HepG2 (cell line): ENCODE data around the gene VKORC1L1. TPM values are rescaled to one million over a fixed set of nuclear protein-coding genes. Genes with fewer than 3 reads are reported as not detected.

Source experiments
- ATRX ChIP-seq: sonication (generic); formaldehyde crosslinking; IDR thresholded peaks from 2 replicates; pipeline ENCODE4 v1.4.0; 2020; ENCODE audit warnings: missing genetic modification reagents, borderline replicate concordance
- ESRRA ChIP-seq: sonication (generic); formaldehyde crosslinking; IDR thresholded peaks from 2 replicates; pipeline ENCODE4 v1.5.1; 2020; ENCODE audit warnings: mild to moderate bottlenecking, low read depth, missing genetic modification reagents
- ETV6 ChIP-seq: sonication (generic); formaldehyde crosslinking; conservative IDR thresholded peaks from 2 replicates; pipeline ENCODE4 v1.4.0; 2020; ENCODE audit warnings: missing genetic modification reagents
- EZH2 ChIP-seq: conservative IDR thresholded peaks from 2 replicates; pipeline ENCODE4 v1.6.1; 2012; ENCODE audit warnings: mild to moderate bottlenecking, low read depth, low read length, moderate library complexity
- GABPB1 ChIP-seq: IDR thresholded peaks from 2 replicates; pipeline ENCODE4 v1.6.1; 2016; ENCODE audit warnings: mild to moderate bottlenecking, missing genetic modification reagents, moderate library complexity, missing compliant biosample characterization
- KDM4B ChIP-seq: sonication (generic); formaldehyde crosslinking; IDR thresholded peaks from 2 replicates; pipeline ENCODE4 v1.4.0; 2020; ENCODE audit warnings: missing genetic modification reagents
- MED13 ChIP-seq: sonication (generic); formaldehyde crosslinking; IDR thresholded peaks from 2 replicates; pipeline ENCODE4 v1.5.0; 2020; ENCODE audit warnings: missing genetic modification reagents
- MEF2D ChIP-seq: sonication (generic); formaldehyde crosslinking; IDR thresholded peaks from 2 replicates; pipeline ENCODE4 v1.5.1; 2020; ENCODE audit warnings: mild to moderate bottlenecking, missing genetic modification reagents
- MTA1 ChIP-seq: sonication (generic); formaldehyde crosslinking; IDR thresholded peaks from 2 replicates; pipeline ENCODE4 v1.4.0; 2020; ENCODE audit warnings: missing genetic modification reagents, mild to moderate bottlenecking, borderline replicate concordance
- SP1 ChIP-seq, 2 experiments: fragments of 450-650 bp in 1 of 2; sonication (generic) in 1 of 2; formaldehyde crosslinking in 1 of 2; IDR thresholded peaks; 2 replicates each; pipeline versions ENCODE4 v1.4.0 to v1.6.1; 2016 to 2020; ENCODE audit warnings: missing genetic modification reagents in 1 of 2
- SRY ChIP-seq: sonication (generic); formaldehyde crosslinking; IDR thresholded peaks from 2 replicates; pipeline ENCODE4 v1.8.0; 2022; ENCODE audit warnings: mild to moderate bottlenecking, missing genetic modification reagents
- TFDP2 ChIP-seq: sonication (generic); formaldehyde crosslinking; IDR thresholded peaks from 2 replicates; pipeline ENCODE4 v1.4.0; 2020; ENCODE audit warnings: missing genetic modification reagents
- WIZ ChIP-seq: sonication (generic); formaldehyde crosslinking; IDR thresholded peaks from 2 replicates; pipeline ENCODE4 v1.5.1; 2020; ENCODE audit warnings: mild to moderate bottlenecking, missing genetic modification reagents
- ZBTB7A ChIP-seq: sonication (generic); formaldehyde crosslinking; IDR thresholded peaks from 2 replicates; pipeline ENCODE4 v1.8.0; 2022; ENCODE audit warnings: mild to moderate bottlenecking, missing genetic modification reagents
- ZEB1 ChIP-seq: IDR thresholded peaks from 2 replicates; pipeline ENCODE4 v1.6.1; 2012; ENCODE audit warnings: mild to moderate bottlenecking, low read depth, inconsistent platforms; ENCODE audit not compliant: insufficient replicate concordance
- ZFP90 ChIP-seq: sonication (generic); formaldehyde crosslinking; IDR thresholded peaks from 2 replicates; pipeline ENCODE4 v1.8.0; 2022; ENCODE audit warnings: missing genetic modification reagents, mild to moderate bottlenecking, inconsistent platforms, borderline replicate concordance
- ZNF224 ChIP-seq: sonication (generic); formaldehyde crosslinking; IDR thresholded peaks from 2 replicates; pipeline ENCODE4 v1.5.0; 2020; ENCODE audit warnings: mild to moderate bottlenecking, missing genetic modification reagents
- ZNF275 ChIP-seq: sonication (generic); formaldehyde crosslinking; IDR thresholded peaks from 2 replicates; pipeline ENCODE4 v1.8.0; 2022; ENCODE audit warnings: missing genetic modification reagents, mild to moderate bottlenecking, inconsistent platforms, borderline replicate concordance
- ZNF484 ChIP-seq: sonication (generic); formaldehyde crosslinking; IDR thresholded peaks from 2 replicates; pipeline ENCODE4 v1.5.1; 2020; ENCODE audit warnings: mild to moderate bottlenecking, low read depth, missing genetic modification reagents, borderline replicate concordance
- ZNF709 ChIP-seq: sonication (generic); formaldehyde crosslinking; IDR thresholded peaks from 2 replicates; pipeline ENCODE4 v1.5.0; 2020; ENCODE audit warnings: mild to moderate bottlenecking, missing genetic modification reagents
- ZNF75D ChIP-seq: sonication (generic); formaldehyde crosslinking; IDR thresholded peaks from 2 replicates; pipeline ENCODE4 v1.8.1; 2023; ENCODE audit warnings: missing genetic modification reagents, mild to moderate bottlenecking, borderline replicate concordance
- ZNF776 ChIP-seq: sonication (generic); formaldehyde crosslinking; IDR thresholded peaks from 2 replicates; pipeline ENCODE4 v1.4.0; 2020; ENCODE audit warnings: mild to moderate bottlenecking, missing genetic modification reagents
- ZNF777 ChIP-seq: sonication (generic); formaldehyde crosslinking; IDR thresholded peaks from 2 replicates; pipeline ENCODE4 v1.4.0; 2020; ENCODE audit warnings: missing genetic modification reagents
- polyA plus RNA-seq, 8 experiments: library from polyadenylated mRNA; depleted of rRNA in 3 of 8; stranded (reverse) in 7 of 8; unstranded in 1 of 8; fragments of >200 nt; fragmentation: Illumina TruSeq in 4 of 8; extraction: Trizol in 4 of 8; gene quantifications; 2 replicates each; pipeline versions ENCODE4 v1.2.1 to v1.2.3, GENCODE V29; 2011 to 2016; ENCODE audit warnings: low read depth in 4 of 8, missing spikeins in 1 of 8, mixed read lengths in 1 of 8; ENCODE audit not compliant: insufficient read depth in 1 of 8
- total RNA-seq, 5 experiments: library from RNA; depleted of rRNA; stranded (reverse); fragments of >200 nt; fragmentation: Illumina TruSeq; extraction: Trizol; gene quantifications; 2 replicates each; pipeline ENCODE4 v1.2.3, GENCODE V29; 2016; ENCODE audit warnings: low read depth in 1 of 5
- TF ChIP-seq, protein P1 (sequence below): sonication (generic); formaldehyde crosslinking; IDR thresholded peaks from 2 replicates; pipeline ENCODE4 v1.4.0; 2020; ENCODE audit warnings: mild to moderate bottlenecking, missing genetic modification reagents
- TF ChIP-seq, protein P2 (sequence below): sonication (generic); formaldehyde crosslinking; IDR thresholded peaks from 2 replicates; pipeline ENCODE4 v1.4.0; 2020; ENCODE audit warnings: mild to moderate bottlenecking, missing genetic modification reagents

Gene VKORC1L1
- total and polyA plus RNA-seq, 2 of the 13 experiments (the other 11 are each of a cell fraction or from before 2014, with no cell fraction given): 13.9 to 16.5 TPM

DNA sequence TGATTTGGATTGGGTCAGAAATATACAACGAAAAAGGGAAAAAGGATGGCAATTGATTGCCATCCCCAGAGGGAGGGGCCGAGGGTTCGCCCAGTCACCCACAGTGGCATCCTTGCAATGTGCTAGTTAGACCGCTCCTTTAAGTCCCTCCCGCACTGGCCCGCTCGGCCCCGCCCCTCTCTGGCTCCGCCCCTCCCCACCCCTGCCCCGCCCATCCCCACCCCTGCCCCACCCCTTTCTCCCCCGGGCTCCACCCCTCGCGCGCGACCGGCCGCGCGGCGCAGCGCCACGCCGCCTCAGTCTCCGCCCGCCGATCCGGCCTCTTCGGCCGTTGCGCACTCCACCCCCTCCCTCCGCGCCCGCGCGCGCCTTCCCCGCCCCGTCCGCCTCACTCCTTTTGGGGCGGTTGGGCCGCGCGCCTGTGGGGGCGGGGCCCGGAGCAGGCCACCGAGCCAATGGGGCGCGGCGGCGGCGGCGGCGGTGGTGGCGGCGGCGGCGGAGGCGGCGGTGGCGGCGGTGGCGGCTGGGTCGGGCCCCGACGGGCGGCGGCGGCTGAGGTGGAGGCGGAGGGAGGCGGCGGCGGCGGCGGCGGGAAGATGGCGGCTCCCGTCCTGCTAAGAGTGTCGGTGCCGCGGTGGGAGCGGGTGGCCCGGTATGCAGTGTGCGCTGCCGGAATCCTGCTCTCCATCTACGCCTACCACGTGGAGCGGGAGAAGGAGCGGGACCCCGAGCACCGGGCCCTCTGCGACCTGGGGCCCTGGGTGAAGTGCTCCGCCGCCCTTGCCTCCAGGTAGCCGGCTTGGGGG, at the start of gene VKORC1L1 (continued):
- TF ChIP-seq ESRRA (CRISPR knock-in tag) (no peak), ZEB1 (no peak), MTA1 (CRISPR knock-in tag) (no peak), KDM4B (CRISPR knock-in tag) (no peak), MED13 (0 out of 2 replicates have a peak, but pooled peaks have one; percentile 41), ZBTB7A (CRISPR knock-in tag) (no peak), ZFP90 (0 out of 2 replicates have a peak, but pooled peaks have one; percentile 23), GABPB1 (CRISPR knock-in tag) (peak; percentile 50; the same call in 1 of the 2 replicates), ZNF709 (CRISPR knock-in tag) (no peak), WIZ (no peak), SRY (no peak), TFDP2 (CRISPR knock-in tag) (peak; percentile 62; the same call in 1 of the 2 replicates), ATRX (CRISPR knock-in tag) (no peak), ZNF75D (CRISPR knock-in tag) (no peak), ZNF777 (CRISPR knock-in tag) (peak; percentile 80), ZNF484 (no peak), EZH2 (no peak), ZNF776 (CRISPR knock-in tag) (0 out of 2 replicates have a peak, but pooled peaks have one; percentile 37), MEF2D (CRISPR knock-in tag) (0 out of 2 replicates have a peak, but pooled peaks have one; percentile 19), ETV6 (CRISPR knock-in tag) (no peak), SP1 (IDR thresholded peaks at IDR 0.05) (no peak), SP1 (CRISPR knock-in tag; IDR thresholded peaks at IDR 0.05) (0 out of 2 replicates have a peak, but pooled peaks have one; percentile 10), ZNF275 (no peak), ZNF224 (no peak)
- TF ChIP-seq, protein P1, sequence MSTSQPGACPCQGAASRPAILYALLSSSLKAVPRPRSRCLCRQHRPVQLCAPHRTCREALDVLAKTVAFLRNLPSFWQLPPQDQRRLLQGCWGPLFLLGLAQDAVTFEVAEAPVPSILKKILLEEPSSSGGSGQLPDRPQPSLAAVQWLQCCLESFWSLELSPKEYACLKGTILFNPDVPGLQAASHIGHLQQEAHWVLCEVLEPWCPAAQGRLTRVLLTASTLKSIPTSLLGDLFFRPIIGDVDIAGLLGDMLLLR (CRISPR knock-in tag): peak; percentile 61; the same call in 1 of the 2 replicates
- TF ChIP-seq, protein P2, sequence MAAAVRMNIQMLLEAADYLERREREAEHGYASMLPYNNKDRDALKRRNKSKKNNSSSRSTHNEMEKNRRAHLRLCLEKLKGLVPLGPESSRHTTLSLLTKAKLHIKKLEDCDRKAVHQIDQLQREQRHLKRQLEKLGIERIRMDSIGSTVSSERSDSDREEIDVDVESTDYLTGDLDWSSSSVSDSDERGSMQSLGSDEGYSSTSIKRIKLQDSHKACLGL (CRISPR knock-in tag): no peak; the same call in 1 of the 2 replicates
